Transverse colon (tissue), 4 donors: Measurements from ENCODE around the gene TMEM190.
"Not testable (repeated sequence)": the region's sequence is repeated elsewhere in the genome, so short reads cannot be mapped to it uniquely, and the experiment has no call there.

Experiments used
- CTCF ChIP-seq, 5 experiments: fragments of 200-600 bp in 3 of 5; fragments of 450-650 bp in 2 of 5; sonication (generic) in 3 of 5; IDR thresholded peaks; 1 replicate in 2 of 5; 2 replicates in 3 of 5; pipeline ENCODE4 v1.5.1; 2016 to 2017; ENCODE audit warnings: antibody characterized with exemption in 5 of 5, inconsistent platforms in 3 of 5, mild to moderate bottlenecking in 2 of 5, moderate library complexity in 1 of 5
- EP300 ChIP-seq: sonication (generic); formaldehyde crosslinking; IDR thresholded peaks from one replicate; pipeline ENCODE4 v1.6.1; 2017; ENCODE audit warnings: antibody characterized with exemption, low read depth
- POLR2A ChIP-seq: fragments of 450-650 bp; IDR thresholded peaks from one replicate; pipeline ENCODE4 v1.6.1; 2016; ENCODE audit warnings: antibody characterized with exemption, mild to moderate bottlenecking, moderate library complexity
- POLR2AphosphoS5 ChIP-seq, 3 donors: sonication (generic); formaldehyde crosslinking; IDR thresholded peaks; one replicate each; pipeline ENCODE4 v1.6.1; 2016; ENCODE audit warnings: antibody characterized with exemption in 3 of 3

GRCh38 chr19:55407550-55407799 lies 30.8 kb downstream of the TMEM190 start, which contains the start of gene UBE2S:
- not testable (repeated sequence) for TF ChIP-seq CTCF (IDR thresholded peaks at IDR 0.05); POLR2A; EP300
- TF ChIP-seq POLR2AphosphoS5 (IDR thresholded peaks at IDR 0.05) = peak; percentile 98 to 99 (median 99)
